CD14-positive monocyte (primary cell): ENCODE results near the gene SF3B3. TPM values are rescaled to one million over a fixed set of nuclear protein-coding genes. Genes with fewer than 3 reads are reported as not detected.
A peak's percentile ranks its signal among the peaks of the same experiment; 100 is the strongest.

ENCODE experiments used
- DNase-seq, 3 donors: peaks; one replicate each; pipeline ENCODE4 v3.0.0-alpha.2; 2011 to 2022
- H2AFZ ChIP-seq: 2 replicates; pipeline ENCODE4 v1.6.0; 2012; ENCODE audit warnings: mild to moderate bottlenecking, low read depth, low read length, inconsistent platforms; ENCODE audit not compliant: insufficient read depth, poor library complexity, severe bottlenecking
- H3K27ac ChIP-seq, 2 donors: 1 replicate in 1 of 2; 2 replicates in 1 of 2; pipeline ENCODE4 v1.5.1; 2012 to 2013; ENCODE audit warnings: low read length in 2 of 2, control low read depth in 1 of 2, inconsistent platforms in 1 of 2, low read depth in 1 of 2, mild to moderate bottlenecking in 1 of 2
- H3K27me3 ChIP-seq, 2 donors: one replicate each; pipeline versions ENCODE4 v1.6.0 to v1.6.1; 2011 to 2013; ENCODE audit warnings: low read length in 2 of 2; ENCODE audit not compliant: control insufficient read depth in 2 of 2, insufficient read depth in 2 of 2
- H3K36me3 ChIP-seq, 2 donors: replicated peaks in 1 of 2; 1 replicate in 1 of 2; 2 replicates in 1 of 2; pipeline versions ENCODE4 v1.5.1 to v1.6.1; 2012 to 2013; ENCODE audit warnings: low read length in 2 of 2, control low read depth in 1 of 2, inconsistent platforms in 1 of 2, mild to moderate bottlenecking in 1 of 2; ENCODE audit not compliant: insufficient read depth in 2 of 2, control insufficient read depth in 1 of 2
- H3K4me1 ChIP-seq, 2 donors: 1 replicate in 1 of 2; 2 replicates in 1 of 2; pipeline versions ENCODE4 v1.5.1 to v1.6.1; 2012 to 2013; ENCODE audit warnings: low read length in 2 of 2, control low read depth in 1 of 2, inconsistent platforms in 1 of 2, mild to moderate bottlenecking in 1 of 2, moderate library complexity in 1 of 2; ENCODE audit not compliant: insufficient read depth in 2 of 2, control insufficient read depth in 1 of 2
- H3K4me2 ChIP-seq: replicated peaks from 2 replicates; pipeline ENCODE3; 2012; ENCODE audit warnings: low read length, moderate library complexity, mild to moderate bottlenecking; ENCODE audit not compliant: poor library complexity, severe bottlenecking; ENCODE audit errors: extremely low read depth
- H3K4me3 ChIP-seq, 3 experiments: fragments of 200-600 bp in 1 of 3; sonication (generic) in 1 of 3; replicated peaks in 1 of 3; 1 replicate in 2 of 3; 2 replicates in 1 of 3; pipeline ENCODE4 v1.5.1; 2011 to 2013; ENCODE audit warnings: low read length in 3 of 3, mild to moderate bottlenecking in 3 of 3, control low read depth in 2 of 3, low read depth in 2 of 3, inconsistent platforms in 1 of 3, moderate library complexity in 1 of 3
- H3K79me2 ChIP-seq: 2 replicates; pipeline ENCODE4 v1.6.0; 2012; ENCODE audit warnings: mild to moderate bottlenecking, control low read depth, inconsistent platforms, low read length, moderate library complexity; ENCODE audit not compliant: insufficient read depth
- H3K9ac ChIP-seq: 2 replicates; pipeline ENCODE4 v1.6.0; 2017; ENCODE audit warnings: low read length, mild to moderate bottlenecking; ENCODE audit not compliant: insufficient read depth, poor library complexity, severe bottlenecking
- H3K9me3 ChIP-seq, 2 donors: replicated peaks in 1 of 2; 1 replicate in 1 of 2; 2 replicates in 1 of 2; pipeline versions ENCODE4 v1.5.1 to v1.6.1; 2012 to 2013; ENCODE audit warnings: low read length in 2 of 2, control low read depth in 1 of 2; ENCODE audit not compliant: control insufficient read depth in 1 of 2, insufficient read depth in 1 of 2
- H4K20me1 ChIP-seq: 2 replicates; pipeline ENCODE4 v1.6.0; 2012; ENCODE audit warnings: mild to moderate bottlenecking, low read length, control low read depth, moderate library complexity; ENCODE audit not compliant: insufficient read depth
- H3K27ac Mint-ChIP-seq, 7 donors: one replicate each; pipeline ENCODE4 v1.8.0; 2020; ENCODE audit warnings: mild to moderate bottlenecking in 7 of 7, mixed read lengths in 7 of 7, moderate library complexity in 6 of 7, inconsistent platforms in 2 of 7
- H3K27me3 Mint-ChIP-seq, 3 donors: one replicate each; pipeline ENCODE4 v1.8.0; 2021 to 2022; ENCODE audit warnings: low read depth in 3 of 3, mild to moderate bottlenecking in 3 of 3, mixed read lengths in 3 of 3, moderate library complexity in 3 of 3, inconsistent platforms in 1 of 3
- H3K36me3 Mint-ChIP-seq, 2 donors: one replicate each; pipeline ENCODE4 v1.8.0; 2020; ENCODE audit warnings: mixed read lengths in 2 of 2, inconsistent platforms in 1 of 2, mild to moderate bottlenecking in 1 of 2
- H3K4me1 Mint-ChIP-seq: one replicate; pipeline ENCODE4 v1.8.0; 2020; ENCODE audit warnings: mild to moderate bottlenecking, mixed read lengths
- H3K4me3 Mint-ChIP-seq, 2 donors: one replicate each; pipeline ENCODE4 v1.8.0; 2020; ENCODE audit warnings: mild to moderate bottlenecking in 2 of 2, mixed read lengths in 2 of 2, moderate library complexity in 1 of 2
- H3K9me3 Mint-ChIP-seq, 7 donors: one replicate each; pipeline ENCODE4 v1.8.0; 2020 to 2022; ENCODE audit warnings: mixed read lengths in 7 of 7, mild to moderate bottlenecking in 6 of 7, moderate library complexity in 6 of 7, inconsistent platforms in 2 of 7
- WGBS: methylation state at CpG from one replicate; pipeline ENCODE4 v1.1.5; 2013; ENCODE audit warnings: missing lambda C conversion rate; ENCODE audit not compliant: insufficient coverage; 5-methylcytosine and 5-hydroxymethylcytosine counted together
- intact Hi-C, 2 donors: fragments of 100-400 bp; cut with micrococcal nuclease; formaldehyde crosslinking; loops; one replicate each; pipeline versions ENCODE4 v1.15.0 to v1.15.1; 2023
- polyA plus RNA-seq, 3 donors: library from polyadenylated mRNA; depleted of rRNA in 1 of 3; unstranded in 2 of 3; stranded (reverse) in 1 of 3; fragments of 300-500 nt in 2 of 3; fragments of >200 nt in 1 of 3; fragmentation: Illumina TruSeq in 2 of 3; gene quantifications; 1 replicate in 2 of 3; 2 replicates in 1 of 3; pipeline ENCODE4 v1.2.3, GENCODE V29; 2012 to 2021
- TF ChIP-seq, protein P1 (sequence below): fragments of 200-600 bp; IDR thresholded peaks from one replicate; pipeline ENCODE4 v1.8.0; 2022; ENCODE audit warnings: antibody characterized with exemption, mild to moderate bottlenecking

The SF3B3 gene
- polyA plus RNA-seq, 3 donors = 34.2 to 52.3 (median 42.1) TPM

GRCh38 chr16:70476272-70477020 is 47.2 kb upstream of the SF3B3 start:
- H3K9me3 ChIP-seq = no peaks in the 10 kb centered on the region
- H3K4me2 ChIP-seq = no peak overlapping the region
- no peaks in the 10 kb centered on the region for H3K9me3 Mint-ChIP-seq
- no peak overlapping the region for H3K27ac ChIP-seq
- H3K9ac ChIP-seq = no peak overlapping the region
- peaks cover 50 to 74% of the 10 kb centered on the region in 2 donors for H3K36me3 ChIP-seq
- H3K4me1 Mint-ChIP-seq = peaks cover 17% of the 10 kb centered on the region
- TF ChIP-seq, protein P1, sequence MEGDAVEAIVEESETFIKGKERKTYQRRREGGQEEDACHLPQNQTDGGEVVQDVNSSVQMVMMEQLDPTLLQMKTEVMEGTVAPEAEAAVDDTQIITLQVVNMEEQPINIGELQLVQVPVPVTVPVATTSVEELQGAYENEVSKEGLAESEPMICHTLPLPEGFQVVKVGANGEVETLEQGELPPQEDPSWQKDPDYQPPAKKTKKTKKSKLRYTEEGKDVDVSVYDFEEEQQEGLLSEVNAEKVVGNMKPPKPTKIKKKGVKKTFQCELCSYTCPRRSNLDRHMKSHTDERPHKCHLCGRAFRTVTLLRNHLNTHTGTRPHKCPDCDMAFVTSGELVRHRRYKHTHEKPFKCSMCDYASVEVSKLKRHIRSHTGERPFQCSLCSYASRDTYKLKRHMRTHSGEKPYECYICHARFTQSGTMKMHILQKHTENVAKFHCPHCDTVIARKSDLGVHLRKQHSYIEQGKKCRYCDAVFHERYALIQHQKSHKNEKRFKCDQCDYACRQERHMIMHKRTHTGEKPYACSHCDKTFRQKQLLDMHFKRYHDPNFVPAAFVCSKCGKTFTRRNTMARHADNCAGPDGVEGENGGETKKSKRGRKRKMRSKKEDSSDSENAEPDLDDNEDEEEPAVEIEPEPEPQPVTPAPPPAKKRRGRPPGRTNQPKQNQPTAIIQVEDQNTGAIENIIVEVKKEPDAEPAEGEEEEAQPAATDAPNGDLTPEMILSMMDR = no peak
- no peak for DNase-seq
- no peak overlapping the region for H3K4me3 Mint-ChIP-seq
- H3K27ac Mint-ChIP-seq = peak overlapping the region in 1 of 7 donors; percentile 66
- no peaks in the 10 kb centered on the region for H4K20me1 ChIP-seq
- no peaks in the 10 kb centered on the region for H3K79me2 ChIP-seq
- peaks cover 40 to 73% of the 10 kb centered on the region in 2 donors for H3K36me3 Mint-ChIP-seq
- H2AFZ ChIP-seq = no peak overlapping the region
- WGBS = 94% methylated on average over 12 of the region's 13 CpGs
- H3K27me3 Mint-ChIP-seq = no peaks in the 10 kb centered on the region
- no peaks in the 10 kb centered on the region for H3K27me3 ChIP-seq
- peaks cover 6% of the 10 kb centered on the region in 2 donors for H3K4me1 ChIP-seq
- intact Hi-C loops = no loop called here
- no peak overlapping the region for H3K4me3 ChIP-seq

DNA sequence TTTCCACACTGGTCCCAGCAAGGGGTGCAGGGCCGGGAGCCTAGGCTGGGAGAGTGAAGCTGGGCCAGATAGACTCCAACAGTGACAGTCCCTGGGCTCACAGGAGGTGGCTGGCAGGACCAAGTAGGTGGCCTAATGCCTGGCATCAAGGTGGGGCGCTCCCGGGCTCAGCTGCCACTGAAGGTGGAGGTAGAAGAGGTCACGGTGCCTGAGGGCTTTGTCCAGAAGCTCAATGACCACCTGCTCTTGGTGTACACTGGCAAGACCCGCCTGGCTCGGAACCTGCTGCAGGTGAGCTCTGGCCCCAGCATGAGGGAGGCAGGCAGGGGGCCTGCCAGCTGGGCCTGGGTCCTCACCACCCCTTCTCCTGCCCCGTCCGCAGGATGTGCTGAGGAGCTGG is 45.4 kb upstream of the SF3B3 start:
- Histone ChIP-seq H3K4me1 (no peaks in the 10 kb centered on the region), H3K27me3 (no peaks in the 10 kb centered on the region), H2AFZ (no peak overlapping the region), H3K4me3 (no peak overlapping the region), H3K79me2 (no peaks in the 10 kb centered on the region), H3K4me2 (no peak overlapping the region), H3K9ac (no peak overlapping the region), H3K27ac (no peak overlapping the region), H3K36me3 (peaks cover 63 to 83% of the 10 kb centered on the region in 2 donors), H3K9me3 (no peaks in the 10 kb centered on the region), H4K20me1 (no peaks in the 10 kb centered on the region)
- no peak for DNase-seq
- Mint-ChIP-seq H3K4me1 (peaks cover 10% of the 10 kb centered on the region), H3K27ac (no peak overlapping the region), H3K36me3 (peaks cover 52 to 85% of the 10 kb centered on the region in 2 donors), H3K9me3 (no peaks in the 10 kb centered on the region), H3K27me3 (no peaks in the 10 kb centered on the region), H3K4me3 (no peak overlapping the region)
- TF ChIP-seq, protein P1 = no peak
- intact Hi-C loops = no loop called here
- 98% methylated on average over 6 of the region's 8 CpGs for WGBS
